Activated CD4-positive, alpha-beta T cell treated with anti-CD3 and anti-CD28 coated beads, Interleukin-2, amount 50 U/mL, for 48 hours (primary cell): ENCODE data around the gene ABCA2.

ENCODE experiments used
- DNase-seq, 2 experiments: peaks; one replicate each; pipeline ENCODE4 v3.0.0-alpha.2; 2020

Gene ABCA2

DNA sequence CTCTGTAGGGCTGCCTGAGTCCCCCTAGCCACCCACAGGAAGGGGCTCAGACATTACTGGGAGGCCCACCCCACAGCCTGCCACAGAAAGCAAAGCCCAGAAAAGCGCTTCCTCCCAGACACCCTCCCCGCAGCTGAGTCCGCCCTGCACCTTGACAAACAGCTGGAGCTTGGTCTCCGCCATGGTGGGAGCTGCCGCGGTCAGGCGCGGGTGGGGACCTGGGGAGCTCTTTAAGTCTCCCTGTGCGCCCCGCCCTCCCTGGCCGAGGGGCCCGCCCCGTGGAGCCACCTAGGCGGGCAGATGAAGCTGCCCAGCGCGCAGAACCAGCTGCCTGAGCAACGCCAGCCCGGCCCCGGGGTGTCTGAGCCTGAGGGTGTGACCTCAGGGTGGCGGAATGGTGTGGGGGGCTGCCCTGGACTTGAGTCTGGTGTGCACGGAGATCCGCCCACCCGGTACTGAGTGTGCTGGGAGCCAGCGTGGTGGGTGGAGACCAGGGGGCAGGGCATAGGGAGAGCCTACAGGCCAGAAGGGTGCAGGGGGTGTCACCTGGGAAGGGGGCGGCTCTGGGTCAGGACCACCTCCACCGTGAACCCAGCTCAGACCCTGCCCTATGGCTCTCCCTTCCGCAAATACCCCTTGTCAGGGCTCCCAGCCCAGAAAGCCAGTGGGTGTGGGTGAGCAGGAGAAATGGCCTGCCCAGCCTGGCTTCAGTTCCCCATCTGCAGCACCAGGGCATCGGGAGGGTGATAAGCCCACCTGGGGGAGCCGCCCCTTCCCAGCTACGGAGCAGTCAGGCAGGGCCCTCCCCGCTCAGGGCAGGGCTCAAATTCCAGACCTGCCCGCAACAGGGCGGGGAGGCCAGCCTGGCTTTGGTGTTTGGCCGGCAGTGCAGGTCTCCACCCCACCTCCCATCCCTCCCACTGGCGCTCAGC is 31.4 kb downstream of the ABCA2 start, which contains the start of gene CLIC3:
Gene CLIC3, minus strand, starts transcription at position 208 of the 932 bp plus-strand sequence. Its CDS starts 25 bp downstream, at position 183.
- peak; percentile 27 to 39 for DNase-seq

DNA sequence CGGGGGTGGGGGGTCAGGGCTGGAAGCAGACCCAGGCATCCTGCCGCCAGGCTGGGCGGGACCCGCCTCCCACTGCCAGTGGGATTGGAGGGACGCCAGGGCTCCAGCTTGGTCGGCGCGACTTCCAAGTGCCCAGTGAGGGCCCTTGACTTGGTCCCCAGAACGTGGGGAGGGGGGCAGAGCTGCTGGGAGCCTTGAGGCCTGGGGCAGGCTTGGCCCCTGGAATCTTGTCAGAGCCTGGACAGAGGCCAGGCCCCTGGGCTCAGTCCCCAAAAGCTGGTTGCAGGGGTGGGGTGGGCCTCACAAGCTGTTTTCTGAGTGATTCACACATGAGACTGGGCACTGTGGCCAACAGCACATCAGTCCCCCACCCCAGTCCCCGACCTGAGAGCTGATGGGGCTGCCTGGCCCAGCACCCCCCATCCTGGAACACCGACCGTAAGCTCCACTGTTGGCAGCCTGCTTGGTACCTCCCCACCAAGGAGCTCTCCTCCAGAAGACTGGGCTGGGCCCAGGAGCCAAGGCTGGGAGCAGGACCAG is 32.2 kb downstream of the ABCA2 start:
- no peak for DNase-seq

DNA sequence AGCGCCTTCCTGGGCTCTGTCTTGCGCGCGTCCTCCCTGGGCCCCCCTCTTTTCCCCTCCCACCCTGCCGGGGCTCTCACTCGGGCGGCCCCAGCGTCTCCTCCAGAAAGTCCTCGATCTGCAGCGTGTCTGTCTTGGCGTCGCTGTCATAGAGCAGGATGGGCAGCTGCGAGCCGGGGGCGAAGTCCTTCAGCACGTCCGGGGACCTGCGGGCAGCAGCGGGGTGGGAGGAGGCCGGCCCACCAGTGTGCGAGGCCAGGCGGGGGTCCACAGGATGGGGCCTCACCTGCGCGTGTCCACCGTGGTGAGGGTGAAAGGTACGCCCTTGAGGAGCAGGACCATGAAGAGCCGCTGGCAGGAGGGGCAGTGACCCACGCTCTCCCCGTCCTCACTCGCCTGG is 32.7 kb downstream of the ABCA2 start:
- no peak for DNase-seq

DNA sequence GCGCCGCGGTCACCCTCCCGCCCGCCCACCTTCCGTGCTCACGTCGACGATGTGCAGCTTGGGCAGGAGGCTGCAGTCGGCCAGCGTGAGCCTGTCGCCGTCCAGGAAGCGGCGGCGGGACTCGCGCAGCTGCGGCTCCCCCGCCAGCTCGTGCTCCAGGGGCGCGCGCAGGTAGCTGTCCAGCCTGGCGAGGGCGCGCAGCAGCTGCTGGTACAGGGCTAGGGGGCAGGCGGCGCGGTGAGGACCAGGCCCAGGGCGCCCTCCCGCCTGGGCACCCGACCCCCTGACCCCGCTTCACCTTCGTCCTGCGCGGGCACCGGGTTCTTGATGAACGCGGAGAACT is 33.2 kb downstream of the ABCA2 start:
- no peak for DNase-seq

DNA sequence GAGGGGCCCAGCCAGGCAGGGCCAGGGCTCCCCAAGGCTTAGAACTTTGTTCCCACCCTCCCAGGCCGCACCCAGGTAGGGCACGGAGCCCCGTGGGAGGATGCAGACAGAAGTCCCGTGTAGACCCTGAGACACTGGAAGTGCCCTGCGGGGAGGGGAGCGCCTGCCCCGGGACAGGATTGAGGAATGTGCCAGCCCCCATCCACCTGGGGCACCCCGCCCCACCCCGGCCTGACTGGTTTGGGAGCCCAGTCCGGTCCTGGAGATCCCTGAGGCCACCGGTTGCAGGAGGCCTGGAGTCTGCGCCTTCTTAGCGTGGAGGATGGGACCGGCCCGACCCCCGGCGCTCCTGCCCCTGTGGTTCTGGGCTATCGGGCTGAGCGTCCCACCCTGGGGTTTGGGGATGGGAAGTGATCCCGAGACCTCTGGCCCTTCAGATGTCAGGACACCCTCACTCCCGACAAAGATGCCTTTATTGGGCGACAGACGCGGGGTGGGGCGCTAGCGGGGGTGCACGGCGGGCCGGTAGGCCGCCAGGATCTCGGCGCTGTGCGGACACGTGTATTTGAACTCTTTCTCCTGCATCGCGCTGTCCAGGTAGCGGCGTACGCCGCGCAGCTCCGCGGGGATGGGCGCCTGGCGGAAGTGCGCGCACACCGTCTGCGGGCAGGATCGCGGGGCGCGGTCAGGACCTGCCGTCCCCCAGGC is 33.7 kb downstream of the ABCA2 start:
- DNase-seq, result no peak

DNA sequence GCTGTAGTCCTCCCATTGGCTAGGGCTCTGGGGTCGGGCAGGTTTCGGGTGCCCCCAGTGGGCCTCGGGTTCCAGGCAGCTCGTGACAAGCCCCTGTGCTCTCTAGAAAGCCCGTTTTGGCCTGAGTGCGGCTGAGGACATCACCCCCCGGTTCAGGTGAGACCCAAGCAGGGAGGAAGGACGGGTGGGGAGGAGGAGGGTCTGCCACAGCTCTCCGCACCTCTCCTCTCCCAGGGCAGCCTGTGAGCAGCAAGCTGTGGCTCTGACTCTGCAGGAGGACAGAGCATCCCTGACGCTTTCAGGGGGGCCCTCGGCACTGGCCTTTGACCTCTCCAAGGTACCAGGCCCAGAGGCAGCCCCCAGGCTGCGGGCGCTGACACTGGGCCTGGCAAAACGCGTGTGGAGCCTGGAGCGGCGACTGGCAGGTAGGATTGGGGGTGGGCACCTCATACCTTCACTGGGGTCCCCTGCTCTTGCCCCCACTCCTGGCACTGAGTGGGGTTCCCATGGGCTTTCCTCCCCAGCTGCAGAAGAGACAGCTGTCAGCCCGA is 35.1 kb downstream of the ABCA2 start:
- DNase-seq, result no peak

DNA sequence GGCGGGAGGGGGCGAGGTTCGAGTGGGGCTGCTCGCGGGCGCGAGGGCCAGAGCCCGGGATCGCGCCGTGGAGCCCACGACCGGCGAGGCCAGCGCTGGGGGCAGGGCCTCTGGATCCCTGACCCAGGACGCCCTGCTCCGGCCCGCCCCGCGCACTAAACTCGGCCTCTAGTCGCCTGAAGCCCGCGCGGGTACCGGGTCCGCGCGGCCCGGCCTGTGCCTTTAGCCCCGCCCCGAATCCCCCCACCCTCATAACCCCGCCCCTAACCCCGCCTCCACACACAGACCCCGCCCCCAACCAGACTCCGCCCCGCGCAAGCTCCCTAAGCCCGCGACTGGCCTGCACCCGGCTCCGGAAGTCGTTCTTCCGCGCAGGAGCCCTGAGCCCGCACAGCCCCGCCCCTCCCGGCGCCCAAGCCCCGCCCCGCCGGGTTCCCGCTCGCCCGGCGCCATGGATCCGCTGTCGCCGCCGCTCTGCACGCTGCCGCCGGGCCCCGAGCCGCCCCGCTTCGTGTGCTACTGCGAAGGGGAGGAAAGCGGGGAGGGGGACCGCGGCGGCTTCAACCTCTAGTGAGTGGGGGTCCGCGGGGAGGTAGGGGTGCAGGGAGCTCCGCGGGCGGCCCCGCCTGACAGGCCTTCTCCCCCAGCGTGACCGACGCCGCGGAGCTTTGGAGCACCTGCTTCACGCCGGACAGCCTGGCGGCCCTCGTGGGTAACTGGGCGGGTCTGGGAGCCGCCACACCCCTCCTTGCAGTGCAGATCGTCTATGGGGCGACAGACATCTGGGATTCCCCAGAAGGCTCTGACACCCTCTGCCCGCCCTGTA is 35.8 kb downstream of the ABCA2 start, which contains the start of gene PAXX:
Gene PAXX, plus strand, starts transcription at position 430 of the 826 bp plus-strand sequence. Its CDS starts 22 bp downstream, at position 452.
- peak; percentile 96 for DNase-seq

DNA sequence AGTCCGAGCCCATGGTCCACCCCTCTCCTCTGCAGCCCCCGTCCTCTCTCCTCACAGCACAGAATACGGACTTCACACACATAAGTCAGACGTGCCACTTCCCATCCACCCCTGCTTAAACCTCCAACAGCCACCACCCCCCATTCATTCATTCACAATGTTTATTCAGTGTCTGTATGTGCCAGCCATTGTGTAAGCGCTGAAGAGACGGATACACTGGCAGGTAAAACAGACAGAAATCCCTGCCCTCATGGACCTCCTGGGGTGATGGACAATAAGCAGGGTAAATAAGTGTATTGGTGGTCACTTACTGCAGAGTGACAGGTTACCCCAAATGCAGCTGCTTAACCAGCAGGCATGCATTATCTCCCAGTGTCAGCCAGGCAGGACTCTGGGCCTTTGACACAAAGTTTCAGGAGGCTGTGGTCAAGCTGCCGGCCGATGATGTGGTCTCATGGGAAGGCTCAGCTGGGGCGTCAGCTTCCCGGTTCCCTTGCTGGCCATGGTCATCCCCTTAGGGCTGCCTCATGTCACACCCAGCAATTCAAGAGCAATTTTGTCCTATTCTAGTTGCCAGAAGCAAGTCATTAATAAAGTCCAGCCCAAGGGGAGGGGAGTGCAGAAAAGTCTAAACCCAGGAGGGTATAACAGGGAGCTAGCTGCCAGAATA is 37.7 kb downstream of the ABCA2 start:
- DNase-seq, result no peak

DNA sequence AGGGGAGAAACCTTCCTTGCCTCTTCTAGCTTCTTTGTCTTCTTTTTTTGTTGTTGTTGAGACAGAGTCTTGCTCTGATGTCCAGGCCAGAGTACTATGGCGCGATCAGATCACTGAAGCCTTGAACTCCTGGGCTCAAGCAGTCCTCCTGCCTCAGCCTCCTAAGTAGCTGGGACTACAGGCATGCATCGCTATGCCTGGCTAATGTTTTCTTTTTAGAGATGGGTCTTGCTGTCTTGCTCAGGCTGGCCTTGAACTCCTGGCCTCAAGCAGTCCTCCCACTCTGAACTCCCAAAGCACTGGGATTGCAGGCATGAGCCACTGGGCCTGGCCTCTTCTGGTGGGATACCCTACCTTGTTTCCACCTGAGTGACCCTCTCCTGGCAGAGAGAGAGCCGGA is 39.2 kb downstream of the ABCA2 start:
- no peak for DNase-seq

DNA sequence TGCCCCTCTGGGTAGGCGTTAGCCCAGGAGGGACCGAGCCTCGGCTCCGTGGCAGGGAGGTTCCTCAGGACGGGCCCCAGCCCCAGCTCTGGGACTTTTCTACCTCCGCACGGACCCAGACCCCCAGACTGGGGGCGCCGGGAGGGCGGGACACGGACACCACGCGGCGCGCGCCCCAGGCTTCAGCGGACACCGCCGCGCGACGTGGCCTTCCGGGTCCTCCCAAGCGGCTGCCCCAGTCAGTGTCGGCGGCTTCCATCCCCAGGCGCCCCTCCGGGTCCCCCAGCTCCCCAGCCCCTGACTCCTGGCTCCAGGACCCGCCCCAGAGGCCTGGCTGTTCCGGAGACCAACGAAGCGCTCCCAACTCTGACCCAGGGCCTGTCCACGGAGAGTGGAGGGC is 42.2 kb downstream of the ABCA2 start:
- no peak for DNase-seq

DNA sequence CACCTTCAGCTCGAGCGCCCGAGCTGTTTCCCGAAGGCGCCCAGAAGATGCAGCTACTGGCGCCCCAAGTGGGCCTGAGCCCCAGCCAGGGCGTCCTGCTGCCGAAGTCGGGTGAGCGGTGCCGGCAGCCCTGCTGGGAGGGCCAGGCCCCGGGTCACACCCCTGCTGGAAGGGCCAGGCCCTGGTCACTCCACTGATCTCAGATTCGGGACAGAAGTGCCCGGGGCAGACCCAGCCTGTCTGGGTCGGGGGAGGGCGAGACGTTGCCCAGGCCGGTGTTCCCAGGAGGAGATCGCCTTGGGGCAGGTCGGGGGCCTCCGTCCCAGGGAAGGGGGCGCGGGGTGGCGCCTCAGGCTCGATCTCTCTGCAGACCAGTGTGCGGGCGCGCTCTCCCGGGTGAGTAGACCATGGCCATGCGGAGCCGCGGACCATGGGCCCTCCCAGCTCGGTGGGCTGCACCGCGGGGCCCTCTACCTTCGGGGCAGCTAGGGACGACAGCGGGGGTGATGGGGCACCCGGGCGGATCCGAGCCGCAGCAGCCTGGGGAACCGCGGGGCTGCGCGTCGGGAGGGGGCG is 42.9 kb downstream of the ABCA2 start:
- no peak for DNase-seq

DNA sequence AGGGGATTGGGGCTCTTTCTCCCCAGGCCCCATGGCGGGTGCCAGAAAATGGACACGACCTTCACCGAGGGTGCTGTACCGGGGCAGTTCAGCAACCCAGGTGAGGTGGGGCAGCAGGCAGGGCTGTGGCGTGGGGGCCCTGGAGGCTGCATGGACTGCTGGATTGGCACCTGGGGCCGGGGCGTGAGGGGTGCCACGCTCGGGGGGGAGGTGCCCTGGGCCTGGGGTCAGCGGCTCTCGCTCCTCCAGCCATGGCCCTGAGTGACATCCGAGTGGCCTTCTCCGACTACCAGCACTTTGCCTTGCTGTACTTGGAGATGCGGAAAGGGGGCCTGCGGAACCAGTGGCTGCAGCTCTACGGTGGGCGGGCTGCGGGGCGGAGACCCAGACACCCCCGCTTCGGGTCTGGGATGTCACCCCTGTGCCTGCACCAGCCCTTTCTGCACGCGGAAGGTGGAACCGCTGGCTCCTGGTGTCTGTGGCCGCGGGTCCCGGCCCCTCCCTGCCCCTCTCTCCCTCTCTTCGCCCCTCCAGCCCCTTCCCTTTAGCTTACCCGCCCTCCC is 43.5 kb downstream of the ABCA2 start:
- DNase-seq, result no peak

DNA sequence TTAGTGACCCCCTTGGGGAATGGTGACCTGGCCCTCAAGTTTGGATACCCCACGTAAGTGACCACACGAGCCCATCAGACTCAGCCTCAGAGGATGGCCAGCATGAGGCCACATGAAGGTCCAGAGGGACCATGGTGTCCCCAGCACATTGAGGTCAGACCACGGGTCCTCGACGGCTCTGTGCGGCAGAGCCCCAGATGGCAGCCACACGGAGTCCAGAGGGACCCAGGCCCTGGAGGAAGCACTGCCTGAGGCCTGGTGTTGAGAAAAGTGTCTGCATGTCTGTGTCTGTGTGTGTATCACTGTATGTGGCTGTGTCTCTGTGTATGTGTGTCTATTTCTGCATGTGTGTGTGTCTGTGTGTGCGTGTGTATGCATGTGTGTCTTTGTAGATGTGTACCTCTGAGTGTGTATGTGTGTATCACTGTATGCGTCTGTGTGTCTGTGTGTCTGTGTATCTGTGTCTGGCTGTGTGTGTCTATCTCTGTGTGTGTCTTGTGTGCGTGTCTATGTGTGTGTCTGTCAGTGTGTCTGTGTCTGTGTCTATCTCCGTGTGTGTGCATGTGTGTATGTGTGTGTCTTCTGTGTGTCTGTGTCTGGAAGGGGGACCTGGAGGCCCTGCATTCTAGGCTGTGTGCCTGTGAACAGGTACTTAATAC is 44.3 kb downstream of the ABCA2 start:
- DNase-seq, result no peak

DNA sequence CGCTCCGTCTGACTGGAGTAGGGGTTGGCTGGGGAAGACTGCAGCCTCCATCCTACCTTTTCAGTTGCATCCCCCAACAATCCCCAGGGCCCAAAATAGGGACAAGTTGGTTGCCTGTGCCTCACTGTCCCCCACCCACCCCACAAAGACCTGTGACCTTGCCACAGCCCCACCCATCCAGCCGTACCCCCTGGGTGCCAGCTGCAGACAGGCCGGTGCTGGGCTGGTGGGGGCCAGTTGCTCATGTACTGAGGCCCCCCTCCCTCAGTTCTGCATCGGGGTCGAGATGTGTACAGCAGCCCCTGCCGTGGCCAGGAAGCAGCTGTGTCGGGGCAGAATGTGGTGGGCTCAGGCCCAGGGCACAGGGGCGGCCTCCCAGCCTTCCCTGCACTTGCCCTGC is 44.9 kb downstream of the ABCA2 start:
- no peak for DNase-seq

DNA sequence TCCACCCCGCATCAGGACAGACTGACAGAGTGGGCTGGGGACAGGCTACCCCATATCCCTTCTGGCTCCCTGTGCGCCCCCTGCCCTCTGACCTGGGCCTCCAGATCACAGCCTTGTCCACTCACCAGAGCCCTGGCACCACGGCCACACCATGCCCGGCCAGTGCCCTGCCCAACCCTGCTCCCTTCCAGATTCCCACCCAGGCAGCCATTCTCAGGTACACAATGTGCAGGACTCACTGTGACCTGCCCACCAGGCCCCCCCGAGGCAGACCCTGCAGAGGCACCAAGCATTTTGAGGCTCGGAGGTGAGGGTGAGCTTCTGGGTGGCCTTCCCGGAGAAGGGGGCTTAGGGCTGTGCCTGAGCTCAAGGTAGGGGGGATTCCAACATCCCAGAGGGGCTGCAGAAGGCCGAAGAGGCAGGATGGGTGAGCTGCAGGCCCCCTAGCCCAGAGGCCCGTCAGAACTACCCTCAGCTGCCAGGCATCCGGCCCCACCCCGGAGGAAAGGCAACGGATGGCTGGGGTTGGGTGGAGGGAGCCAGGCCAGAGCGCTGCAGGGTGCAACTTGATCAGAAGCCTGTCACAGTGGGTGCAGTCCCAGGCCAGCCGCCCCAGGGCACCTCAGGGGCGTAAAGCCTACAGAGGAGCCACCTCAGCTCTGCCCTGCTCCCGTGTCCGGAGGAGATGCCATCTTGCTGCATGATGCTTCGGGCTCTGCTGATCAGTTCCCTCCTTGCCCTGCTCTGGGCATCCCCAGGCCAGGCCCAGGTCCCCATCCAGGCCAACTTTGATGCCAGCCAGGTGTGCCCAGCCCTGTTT is 45.6 kb downstream of the ABCA2 start, which contains the start of gene LCNL1:
Gene LCNL1, plus strand, starts transcription at position 762 of the 820 bp plus-strand sequence. CDS start 594 bp downstream, outside the sequence.
- no peak for DNase-seq

DNA sequence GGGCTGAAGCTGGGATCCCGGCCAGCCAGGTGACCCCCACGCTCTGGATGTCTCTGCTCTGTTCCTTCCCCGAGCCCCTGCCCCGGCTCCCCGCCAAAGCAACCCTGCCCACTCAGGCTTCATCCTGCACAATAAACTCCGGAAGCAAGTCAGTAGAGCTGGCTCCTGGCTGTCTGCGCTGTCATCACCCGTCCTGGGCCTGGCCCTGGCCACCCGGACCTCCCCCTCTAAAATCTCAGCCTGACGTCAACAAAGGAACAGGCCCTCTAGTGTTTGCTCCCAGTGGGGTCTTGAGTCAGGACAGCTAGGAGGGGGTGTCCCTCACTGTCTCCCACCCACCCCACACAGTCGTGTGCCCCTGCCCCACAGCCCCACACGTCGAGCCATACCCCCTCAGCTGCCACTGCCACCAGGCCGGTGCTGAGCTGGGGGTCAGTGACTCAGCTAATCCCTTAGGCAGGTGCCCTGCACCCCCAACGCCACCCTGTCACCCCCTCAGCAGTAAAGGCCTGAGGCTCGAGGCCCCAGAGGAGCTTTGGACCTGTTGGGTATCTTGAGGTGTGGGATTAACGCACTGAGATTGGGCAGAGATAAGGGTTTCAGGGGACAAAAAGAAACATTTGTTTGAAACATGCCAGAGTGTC is 46.3 kb downstream of the ABCA2 start:
- no peak for DNase-seq

DNA sequence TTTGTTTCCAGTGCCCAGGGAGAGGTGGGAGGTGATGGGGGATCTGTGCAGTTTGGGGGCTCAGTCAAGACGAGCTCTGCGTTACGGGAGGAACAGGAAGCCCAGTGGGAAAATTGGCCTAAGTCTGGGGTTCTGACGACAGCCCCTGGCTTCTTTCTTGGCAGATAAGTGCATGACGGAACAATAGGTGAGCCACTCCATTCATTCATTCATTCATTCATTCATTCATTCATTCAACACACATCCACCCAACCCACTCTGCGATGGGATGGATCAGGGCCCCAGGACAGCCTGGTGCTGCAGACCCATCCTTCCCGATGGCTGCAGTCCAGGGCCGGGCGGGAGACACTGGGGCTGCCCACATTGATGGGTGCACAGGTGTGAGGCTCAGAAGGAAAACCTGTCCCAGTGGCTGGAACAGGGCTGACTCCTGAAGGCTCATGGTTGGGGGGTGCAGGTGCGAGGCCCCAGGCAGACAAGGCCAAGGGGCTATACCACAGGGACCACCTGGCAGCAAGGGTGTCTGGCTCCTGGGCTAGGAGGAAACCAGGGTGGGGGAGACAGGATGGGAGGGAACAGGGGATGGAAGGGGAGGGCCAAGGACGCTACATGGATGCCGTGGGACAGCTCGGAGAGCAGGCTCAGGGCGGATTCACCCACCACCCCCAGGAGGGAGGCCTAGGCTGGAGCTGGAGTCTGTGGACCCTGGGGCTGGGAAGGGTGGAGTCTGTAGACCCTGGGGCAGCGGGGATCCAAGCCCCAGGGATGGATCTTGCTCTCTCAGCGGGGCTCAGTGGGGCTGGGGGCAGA is 47.2 kb downstream of the ABCA2 start:
- no peak for DNase-seq
